GM12865 (cell line): ENCODE measurements around the gene EFTUD2.
A peak's percentile ranks its signal among the peaks of the same experiment; 100 is the strongest.
"Not testable (repeated sequence)": the region's sequence is repeated elsewhere in the genome, so short reads cannot be mapped to it uniquely, and the experiment has no call there.

Experiments
- DNase-seq: peaks from one replicate; pipeline ENCODE4 v3.0.0; 2010; ENCODE audit warnings: low read depth
- H3K4me3 ChIP-seq: 2 replicates; pipeline ENCODE4 v1.5.1; 2011; ENCODE audit warnings: mild to moderate bottlenecking, low read depth, low read length, control low read depth
- TF ChIP-seq, protein P1 (sequence below): IDR thresholded peaks from 2 replicates; pipeline ENCODE4 v1.5.1; 2011; ENCODE audit warnings: low read length, control low read depth, low read depth, inconsistent platforms; ENCODE audit not compliant: insufficient read depth; ENCODE audit errors: missing control alignments

Gene EFTUD2

DNA sequence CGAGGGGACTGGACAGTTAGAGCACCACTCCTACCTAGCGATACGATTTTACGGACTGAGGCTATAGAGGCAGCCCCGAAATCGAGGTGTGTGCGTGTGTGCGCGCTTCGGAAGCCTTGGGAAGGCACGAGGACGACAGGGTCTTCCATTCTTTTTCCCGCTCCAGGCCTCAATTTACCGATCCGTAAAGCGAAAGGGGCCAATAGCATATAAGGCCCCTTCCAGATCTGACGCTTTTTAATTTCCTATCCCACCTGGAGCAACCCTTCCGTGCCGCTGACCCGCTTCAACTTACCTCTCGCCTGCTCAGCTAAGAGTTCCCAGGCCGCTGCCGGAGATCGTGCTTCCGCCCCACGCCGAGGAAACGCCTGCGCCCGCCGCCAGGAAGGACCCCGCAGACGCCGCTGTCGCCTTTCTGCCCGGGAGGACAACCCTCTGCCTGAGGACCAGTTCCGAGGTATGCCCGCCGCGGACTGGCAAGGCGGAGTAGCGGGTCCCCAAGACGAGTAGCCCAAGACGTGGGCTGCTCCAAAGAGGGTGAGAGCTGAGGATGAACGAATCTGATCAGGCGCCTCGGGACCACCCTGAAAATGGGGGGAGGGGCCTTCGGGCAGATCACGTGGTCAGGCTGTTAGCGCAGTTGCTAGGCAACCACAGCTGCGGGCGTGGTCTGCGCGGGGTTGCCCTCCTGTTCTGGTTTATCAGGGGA lies at the start of gene EFTUD2:
Gene EFTUD2, minus strand, starts transcription at position 372 of the 709 bp plus-strand sequence. CDS start 4,924 bp downstream, outside the sequence.
- peak; percentile 94 for DNase-seq
- TF ChIP-seq, protein P1, sequence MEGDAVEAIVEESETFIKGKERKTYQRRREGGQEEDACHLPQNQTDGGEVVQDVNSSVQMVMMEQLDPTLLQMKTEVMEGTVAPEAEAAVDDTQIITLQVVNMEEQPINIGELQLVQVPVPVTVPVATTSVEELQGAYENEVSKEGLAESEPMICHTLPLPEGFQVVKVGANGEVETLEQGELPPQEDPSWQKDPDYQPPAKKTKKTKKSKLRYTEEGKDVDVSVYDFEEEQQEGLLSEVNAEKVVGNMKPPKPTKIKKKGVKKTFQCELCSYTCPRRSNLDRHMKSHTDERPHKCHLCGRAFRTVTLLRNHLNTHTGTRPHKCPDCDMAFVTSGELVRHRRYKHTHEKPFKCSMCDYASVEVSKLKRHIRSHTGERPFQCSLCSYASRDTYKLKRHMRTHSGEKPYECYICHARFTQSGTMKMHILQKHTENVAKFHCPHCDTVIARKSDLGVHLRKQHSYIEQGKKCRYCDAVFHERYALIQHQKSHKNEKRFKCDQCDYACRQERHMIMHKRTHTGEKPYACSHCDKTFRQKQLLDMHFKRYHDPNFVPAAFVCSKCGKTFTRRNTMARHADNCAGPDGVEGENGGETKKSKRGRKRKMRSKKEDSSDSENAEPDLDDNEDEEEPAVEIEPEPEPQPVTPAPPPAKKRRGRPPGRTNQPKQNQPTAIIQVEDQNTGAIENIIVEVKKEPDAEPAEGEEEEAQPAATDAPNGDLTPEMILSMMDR = no peak
- H3K4me3 ChIP-seq = peak within 1 kb of the TSS; percentile 62

DNA sequence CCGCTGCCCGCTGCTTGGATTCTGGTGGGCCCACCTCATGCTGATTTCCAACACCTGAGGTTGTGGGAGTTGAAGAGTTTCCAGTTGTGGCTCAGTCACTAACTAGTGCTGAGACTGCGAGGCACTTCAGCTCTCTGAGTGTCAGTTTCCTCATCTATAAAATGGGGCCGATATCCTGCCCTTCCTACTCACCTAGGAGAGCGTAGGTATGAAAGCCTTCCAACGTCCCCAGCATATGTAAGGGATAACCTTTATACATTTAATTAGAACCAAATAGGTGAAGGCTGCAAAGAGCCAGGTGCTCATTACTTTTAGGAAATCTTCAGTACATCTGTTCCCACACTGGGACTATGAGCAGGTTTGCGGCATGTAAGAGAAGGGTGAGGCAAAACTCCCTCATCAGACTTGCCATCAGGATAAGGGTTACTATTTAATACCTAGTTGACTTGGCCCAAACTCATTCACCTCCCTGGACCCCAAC lies 49.1 kb upstream of the EFTUD2 start:
- TF ChIP-seq, protein P1 = no peak
- DNase-seq = no peak
- peak overlapping the region; percentile 75 for H3K4me3 ChIP-seq

DNA sequence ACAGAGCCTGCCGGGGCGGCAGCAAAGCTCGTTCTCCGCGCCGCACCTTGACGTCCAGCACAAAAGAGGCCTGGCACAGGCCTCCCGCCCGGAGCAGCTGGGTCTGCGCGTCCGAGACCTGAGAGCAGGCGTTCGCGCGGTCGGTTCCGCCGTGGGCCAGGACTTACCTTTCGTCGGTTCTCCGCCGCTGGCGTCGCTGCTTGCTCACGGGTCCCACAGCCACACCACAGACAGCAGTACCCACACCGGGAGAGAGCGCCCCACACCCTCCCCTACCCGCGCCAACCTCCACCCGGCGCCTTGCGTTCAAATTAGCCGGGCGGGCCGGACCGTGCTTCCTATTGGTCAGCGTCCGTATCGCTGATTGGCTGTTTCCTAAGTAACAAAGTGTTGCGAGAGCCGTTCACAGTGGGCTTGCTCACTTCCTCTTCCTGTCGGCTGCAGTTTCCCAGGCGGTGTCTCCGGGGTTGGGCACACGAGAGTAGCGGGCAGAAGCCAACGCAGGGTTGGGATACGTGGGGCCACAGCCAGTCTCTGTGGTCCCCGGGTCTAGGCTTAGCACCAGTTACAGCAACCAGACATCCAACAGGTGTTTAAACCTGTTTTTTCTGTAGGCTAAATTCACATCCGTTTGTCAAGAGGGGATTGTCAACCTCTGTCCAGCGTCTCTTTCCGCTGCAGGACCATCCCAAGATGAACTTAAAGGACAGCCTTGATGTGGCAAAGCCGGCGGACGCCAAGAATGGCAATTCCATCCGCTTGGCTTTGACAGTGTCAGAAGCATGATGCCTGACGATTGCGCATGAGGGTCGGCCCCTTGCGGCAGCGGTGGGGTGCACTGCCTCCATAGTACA lies 48.4 kb upstream of the EFTUD2 start, which contains the start of gene KIF18B:
Gene KIF18B, minus strand, starts transcription at position 313 of the 854 bp plus-strand sequence. CDS start 11,429 bp downstream, outside the sequence.
- DNase-seq = peak; percentile 98
- H3K4me3 ChIP-seq = peak within 1 kb of the TSS; percentile 75
- TF ChIP-seq, protein P1 = peak; percentile 7

DNA sequence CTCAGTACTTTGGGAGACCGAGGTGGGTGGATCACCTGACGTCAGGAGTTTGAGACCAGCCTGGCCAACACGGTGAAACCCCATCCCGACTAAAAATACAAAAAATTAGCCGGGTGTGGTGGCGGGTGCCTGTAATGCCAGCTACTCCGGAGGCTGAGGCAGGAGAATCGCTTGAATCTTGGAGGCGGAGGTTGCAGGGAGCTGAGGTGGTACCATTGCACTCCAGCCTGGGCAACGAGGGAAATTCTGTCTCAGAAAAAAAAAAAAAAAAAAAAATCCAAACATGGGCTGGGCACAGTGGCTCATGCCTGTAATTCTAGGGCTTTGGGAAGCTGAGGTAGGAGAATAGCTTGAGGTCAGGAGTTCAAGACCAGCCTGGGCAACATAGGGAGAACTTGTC lies 46.4 kb upstream of the EFTUD2 start:
- H3K4me3 ChIP-seq = peak overlapping the region; percentile 75; the same call in 1 of the 2 replicates
- not testable (repeated sequence) for DNase-seq

DNA sequence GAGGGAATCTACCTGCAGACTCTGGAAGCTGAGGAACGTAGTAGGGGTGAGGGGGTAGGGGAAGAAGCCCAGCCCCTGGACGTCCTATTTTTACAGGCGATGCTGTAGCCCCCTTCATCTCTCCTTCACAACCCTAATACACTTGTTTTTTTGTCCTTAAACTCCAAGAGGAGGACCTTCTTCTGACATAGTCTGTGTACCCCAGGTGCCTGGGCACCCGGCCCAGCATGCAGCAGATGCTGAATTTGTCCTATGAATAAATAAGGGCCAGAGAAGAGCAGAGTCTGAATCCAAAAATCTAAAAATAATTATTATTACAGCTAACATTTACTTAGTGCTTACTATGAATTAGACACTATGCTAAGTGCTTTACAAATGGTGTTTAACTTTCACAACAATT lies 43.2 kb upstream of the EFTUD2 start:
- no peak for DNase-seq
- H3K4me3 ChIP-seq = no peak overlapping the region
- TF ChIP-seq, protein P1 = no peak

DNA sequence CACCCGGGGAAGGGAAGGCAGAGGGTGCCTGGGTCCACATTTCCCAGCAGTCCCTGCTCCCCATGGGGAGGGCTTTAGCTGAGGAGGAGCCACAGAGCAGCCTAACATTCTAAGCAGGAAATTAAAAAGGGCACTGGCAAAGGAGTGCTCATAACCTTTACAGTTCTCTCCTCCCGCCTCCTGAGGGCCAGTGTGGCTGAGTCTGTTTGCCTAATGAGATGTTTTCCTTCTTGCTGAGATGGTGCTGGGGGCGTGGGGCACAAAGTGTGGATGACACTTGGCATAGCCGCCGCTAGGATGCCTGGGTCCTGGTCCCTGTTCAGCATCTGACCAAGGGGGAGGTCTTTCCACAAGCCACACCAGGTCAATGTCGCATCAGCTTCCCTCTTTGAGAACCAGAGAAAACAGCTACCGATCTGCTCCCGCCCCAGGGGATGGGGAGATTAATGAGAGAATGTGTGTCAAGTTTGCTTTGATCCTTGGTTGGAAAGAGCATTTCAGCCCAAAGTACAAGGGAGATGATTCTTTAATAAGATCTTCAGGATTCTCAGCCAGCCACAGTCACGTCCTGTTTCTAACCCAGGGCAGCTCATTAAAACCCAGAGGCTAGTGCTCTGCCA lies 42.6 kb upstream of the EFTUD2 start:
- DNase-seq = no peak
- H3K4me3 ChIP-seq = no peak overlapping the region
- TF ChIP-seq, protein P1 = no peak

DNA sequence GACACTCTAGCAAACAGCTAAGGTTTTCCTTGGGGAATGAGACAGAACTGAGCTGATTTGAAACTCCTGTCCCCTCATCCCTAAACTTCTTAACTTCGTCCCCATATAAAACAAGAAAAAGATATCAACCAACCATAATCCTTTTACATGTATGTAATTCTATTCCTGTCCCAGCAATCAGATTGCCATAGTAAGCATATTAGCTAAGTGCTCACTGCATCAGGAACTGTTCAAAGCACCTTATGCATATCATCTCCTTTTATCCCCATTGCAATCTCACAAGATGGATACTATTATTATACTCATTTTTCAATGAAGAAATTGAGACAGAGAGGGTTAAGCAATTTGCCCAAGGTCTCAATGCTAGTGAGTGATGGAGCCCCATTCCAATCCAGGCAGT lies 41.5 kb upstream of the EFTUD2 start:
- DNase-seq = no peak
- TF ChIP-seq, protein P1 = no peak
- no peak overlapping the region for H3K4me3 ChIP-seq
